ENCODE results near the gene DNPH1.

DNA sequence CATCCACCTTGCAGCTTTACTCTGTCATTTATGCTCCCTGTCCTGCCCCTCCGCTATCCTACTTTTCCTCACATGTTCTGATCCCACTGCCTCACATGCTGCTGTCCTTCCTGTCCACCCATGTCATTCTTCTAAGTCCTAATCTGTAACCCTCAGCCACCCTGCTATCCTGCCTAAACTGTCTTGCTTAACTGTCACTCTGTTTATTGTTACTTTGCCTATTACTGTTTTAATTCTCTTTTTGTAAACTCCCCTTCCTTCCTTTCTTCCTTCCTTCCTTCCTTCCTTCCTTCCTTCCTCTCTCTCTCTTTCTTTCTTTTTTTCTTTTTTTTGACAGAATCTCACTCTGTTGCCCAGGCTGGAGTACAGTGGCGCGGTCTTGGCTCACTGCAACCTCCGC, 45.8 kb downstream of the DNPH1 start:
- TF ChIP-seq, protein P1, sequence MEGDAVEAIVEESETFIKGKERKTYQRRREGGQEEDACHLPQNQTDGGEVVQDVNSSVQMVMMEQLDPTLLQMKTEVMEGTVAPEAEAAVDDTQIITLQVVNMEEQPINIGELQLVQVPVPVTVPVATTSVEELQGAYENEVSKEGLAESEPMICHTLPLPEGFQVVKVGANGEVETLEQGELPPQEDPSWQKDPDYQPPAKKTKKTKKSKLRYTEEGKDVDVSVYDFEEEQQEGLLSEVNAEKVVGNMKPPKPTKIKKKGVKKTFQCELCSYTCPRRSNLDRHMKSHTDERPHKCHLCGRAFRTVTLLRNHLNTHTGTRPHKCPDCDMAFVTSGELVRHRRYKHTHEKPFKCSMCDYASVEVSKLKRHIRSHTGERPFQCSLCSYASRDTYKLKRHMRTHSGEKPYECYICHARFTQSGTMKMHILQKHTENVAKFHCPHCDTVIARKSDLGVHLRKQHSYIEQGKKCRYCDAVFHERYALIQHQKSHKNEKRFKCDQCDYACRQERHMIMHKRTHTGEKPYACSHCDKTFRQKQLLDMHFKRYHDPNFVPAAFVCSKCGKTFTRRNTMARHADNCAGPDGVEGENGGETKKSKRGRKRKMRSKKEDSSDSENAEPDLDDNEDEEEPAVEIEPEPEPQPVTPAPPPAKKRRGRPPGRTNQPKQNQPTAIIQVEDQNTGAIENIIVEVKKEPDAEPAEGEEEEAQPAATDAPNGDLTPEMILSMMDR (conservative IDR thresholded peaks at IDR 0.05; ENCODE audit: low read depth in 2 of 2): no peak
- TF ChIP-seq STAT1 (IDR thresholded peaks at IDR 0.05; ENCODE audit: unreplicated experiment) (no peak), EZH2 (IDR thresholded peaks at IDR 0.05; ENCODE audit: low read depth, unreplicated experiment) (no peak), POLR2AphosphoS5 (IDR thresholded peaks at IDR 0.05; ENCODE audit: low read depth) (no peak), EZH2phosphoT487 (IDR thresholded peaks at IDR 0.05; ENCODE audit: unreplicated experiment) (no peak), ZNF331 (CRISPR knock-in tag; IDR thresholded peaks at IDR 0.05; ENCODE audit: low read depth) (no peak), ZNF114 (CRISPR knock-in tag; IDR thresholded peaks at IDR 0.05) (no peak)
- TF ChIP-seq, protein P2, sequence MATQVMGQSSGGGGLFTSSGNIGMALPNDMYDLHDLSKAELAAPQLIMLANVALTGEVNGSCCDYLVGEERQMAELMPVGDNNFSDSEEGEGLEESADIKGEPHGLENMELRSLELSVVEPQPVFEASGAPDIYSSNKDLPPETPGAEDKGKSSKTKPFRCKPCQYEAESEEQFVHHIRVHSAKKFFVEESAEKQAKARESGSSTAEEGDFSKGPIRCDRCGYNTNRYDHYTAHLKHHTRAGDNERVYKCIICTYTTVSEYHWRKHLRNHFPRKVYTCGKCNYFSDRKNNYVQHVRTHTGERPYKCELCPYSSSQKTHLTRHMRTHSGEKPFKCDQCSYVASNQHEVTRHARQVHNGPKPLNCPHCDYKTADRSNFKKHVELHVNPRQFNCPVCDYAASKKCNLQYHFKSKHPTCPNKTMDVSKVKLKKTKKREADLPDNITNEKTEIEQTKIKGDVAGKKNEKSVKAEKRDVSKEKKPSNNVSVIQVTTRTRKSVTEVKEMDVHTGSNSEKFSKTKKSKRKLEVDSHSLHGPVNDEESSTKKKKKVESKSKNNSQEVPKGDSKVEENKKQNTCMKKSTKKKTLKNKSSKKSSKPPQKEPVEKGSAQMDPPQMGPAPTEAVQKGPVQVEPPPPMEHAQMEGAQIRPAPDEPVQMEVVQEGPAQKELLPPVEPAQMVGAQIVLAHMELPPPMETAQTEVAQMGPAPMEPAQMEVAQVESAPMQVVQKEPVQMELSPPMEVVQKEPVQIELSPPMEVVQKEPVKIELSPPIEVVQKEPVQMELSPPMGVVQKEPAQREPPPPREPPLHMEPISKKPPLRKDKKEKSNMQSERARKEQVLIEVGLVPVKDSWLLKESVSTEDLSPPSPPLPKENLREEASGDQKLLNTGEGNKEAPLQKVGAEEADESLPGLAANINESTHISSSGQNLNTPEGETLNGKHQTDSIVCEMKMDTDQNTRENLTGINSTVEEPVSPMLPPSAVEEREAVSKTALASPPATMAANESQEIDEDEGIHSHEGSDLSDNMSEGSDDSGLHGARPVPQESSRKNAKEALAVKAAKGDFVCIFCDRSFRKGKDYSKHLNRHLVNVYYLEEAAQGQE (IDR thresholded peaks at IDR 0.05; ENCODE audit: unreplicated experiment): no peak
